ENCODE measurements around the gene ZNF23. TPM values are rescaled to one million over a fixed set of nuclear protein-coding genes. Genes with fewer than 3 reads are reported as not detected.

ZNF23 gene
- total and polyA plus RNA-seq, 10 of the 15 experiments (the other 5 are each of a cell fraction or from before 2014, with no cell fraction given) = 3.6 to 11.5 (median 8.7) TPM

- no peak for TF ChIP-seq SMAD1 (IDR thresholded peaks at IDR 0.05; ENCODE audit: low read depth, partially characterized antibody)
- TF ChIP-seq, protein P1, sequence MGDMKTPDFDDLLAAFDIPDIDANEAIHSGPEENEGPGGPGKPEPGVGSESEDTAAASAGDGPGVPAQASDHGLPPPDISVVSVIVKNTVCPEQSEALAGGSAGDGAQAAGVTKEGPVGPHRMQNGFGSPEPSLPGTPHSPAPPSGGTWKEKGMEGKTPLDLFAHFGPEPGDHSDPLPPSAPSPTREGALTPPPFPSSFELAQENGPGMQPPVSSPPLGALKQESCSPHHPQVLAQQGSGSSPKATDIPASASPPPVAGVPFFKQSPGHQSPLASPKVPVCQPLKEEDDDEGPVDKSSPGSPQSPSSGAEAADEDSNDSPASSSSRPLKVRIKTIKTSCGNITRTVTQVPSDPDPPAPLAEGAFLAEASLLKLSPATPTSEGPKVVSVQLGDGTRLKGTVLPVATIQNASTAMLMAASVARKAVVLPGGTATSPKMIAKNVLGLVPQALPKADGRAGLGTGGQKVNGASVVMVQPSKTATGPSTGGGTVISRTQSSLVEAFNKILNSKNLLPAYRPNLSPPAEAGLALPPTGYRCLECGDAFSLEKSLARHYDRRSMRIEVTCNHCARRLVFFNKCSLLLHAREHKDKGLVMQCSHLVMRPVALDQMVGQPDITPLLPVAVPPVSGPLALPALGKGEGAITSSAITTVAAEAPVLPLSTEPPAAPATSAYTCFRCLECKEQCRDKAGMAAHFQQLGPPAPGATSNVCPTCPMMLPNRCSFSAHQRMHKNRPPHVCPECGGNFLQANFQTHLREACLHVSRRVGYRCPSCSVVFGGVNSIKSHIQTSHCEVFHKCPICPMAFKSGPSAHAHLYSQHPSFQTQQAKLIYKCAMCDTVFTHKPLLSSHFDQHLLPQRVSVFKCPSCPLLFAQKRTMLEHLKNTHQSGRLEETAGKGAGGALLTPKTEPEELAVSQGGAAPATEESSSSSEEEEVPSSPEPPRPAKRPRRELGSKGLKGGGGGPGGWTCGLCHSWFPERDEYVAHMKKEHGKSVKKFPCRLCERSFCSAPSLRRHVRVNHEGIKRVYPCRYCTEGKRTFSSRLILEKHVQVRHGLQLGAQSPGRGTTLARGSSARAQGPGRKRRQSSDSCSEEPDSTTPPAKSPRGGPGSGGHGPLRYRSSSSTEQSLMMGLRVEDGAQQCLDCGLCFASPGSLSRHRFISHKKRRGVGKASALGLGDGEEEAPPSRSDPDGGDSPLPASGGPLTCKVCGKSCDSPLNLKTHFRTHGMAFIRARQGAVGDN (IDR thresholded peaks at IDR 0.05) = peak; percentile 33; the same call in 1 of the 2 replicates
- TF ChIP-seq CEBPB (IDR thresholded peaks at IDR 0.05; ENCODE audit: borderline replicate concordance in 1 of 2, low read depth in 2 of 2, low read length in 2 of 2) = no peak
- TF ChIP-seq SREBF2 (IDR thresholded peaks at IDR 0.05; ENCODE audit: low read length) = no peak
- peak; percentile 75 for TF ChIP-seq HCFC1 (IDR thresholded peaks at IDR 0.05; ENCODE audit: low read length)
- peak; percentile 88 for TF ChIP-seq MXI1 (IDR thresholded peaks at IDR 0.05; ENCODE audit: low read depth, low read length)
- TF ChIP-seq SUPT20H (IDR thresholded peaks at IDR 0.05; ENCODE audit: borderline replicate concordance, control insufficient read depth, low read depth, low read length) = no peak
- no peak for TF ChIP-seq SPI1 (IDR thresholded peaks at IDR 0.05; ENCODE audit: borderline replicate concordance, insufficient read depth, low read depth, low read length)
- TF ChIP-seq, protein P2, sequence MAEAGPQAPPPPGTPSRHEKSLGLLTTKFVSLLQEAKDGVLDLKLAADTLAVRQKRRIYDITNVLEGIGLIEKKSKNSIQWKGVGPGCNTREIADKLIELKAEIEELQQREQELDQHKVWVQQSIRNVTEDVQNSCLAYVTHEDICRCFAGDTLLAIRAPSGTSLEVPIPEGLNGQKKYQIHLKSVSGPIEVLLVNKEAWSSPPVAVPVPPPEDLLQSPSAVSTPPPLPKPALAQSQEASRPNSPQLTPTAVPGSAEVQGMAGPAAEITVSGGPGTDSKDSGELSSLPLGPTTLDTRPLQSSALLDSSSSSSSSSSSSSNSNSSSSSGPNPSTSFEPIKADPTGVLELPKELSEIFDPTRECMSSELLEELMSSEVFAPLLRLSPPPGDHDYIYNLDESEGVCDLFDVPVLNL (IDR thresholded peaks at IDR 0.05; ENCODE audit: low read depth, low read length) = no peak
- TF ChIP-seq, protein P3, sequence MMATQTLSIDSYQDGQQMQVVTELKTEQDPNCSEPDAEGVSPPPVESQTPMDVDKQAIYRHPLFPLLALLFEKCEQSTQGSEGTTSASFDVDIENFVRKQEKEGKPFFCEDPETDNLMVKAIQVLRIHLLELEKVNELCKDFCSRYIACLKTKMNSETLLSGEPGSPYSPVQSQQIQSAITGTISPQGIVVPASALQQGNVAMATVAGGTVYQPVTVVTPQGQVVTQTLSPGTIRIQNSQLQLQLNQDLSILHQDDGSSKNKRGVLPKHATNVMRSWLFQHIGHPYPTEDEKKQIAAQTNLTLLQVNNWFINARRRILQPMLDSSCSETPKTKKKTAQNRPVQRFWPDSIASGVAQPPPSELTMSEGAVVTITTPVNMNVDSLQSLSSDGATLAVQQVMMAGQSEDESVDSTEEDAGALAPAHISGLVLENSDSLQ (IDR thresholded peaks at IDR 0.05) = no peak
- TF ChIP-seq, protein P4, sequence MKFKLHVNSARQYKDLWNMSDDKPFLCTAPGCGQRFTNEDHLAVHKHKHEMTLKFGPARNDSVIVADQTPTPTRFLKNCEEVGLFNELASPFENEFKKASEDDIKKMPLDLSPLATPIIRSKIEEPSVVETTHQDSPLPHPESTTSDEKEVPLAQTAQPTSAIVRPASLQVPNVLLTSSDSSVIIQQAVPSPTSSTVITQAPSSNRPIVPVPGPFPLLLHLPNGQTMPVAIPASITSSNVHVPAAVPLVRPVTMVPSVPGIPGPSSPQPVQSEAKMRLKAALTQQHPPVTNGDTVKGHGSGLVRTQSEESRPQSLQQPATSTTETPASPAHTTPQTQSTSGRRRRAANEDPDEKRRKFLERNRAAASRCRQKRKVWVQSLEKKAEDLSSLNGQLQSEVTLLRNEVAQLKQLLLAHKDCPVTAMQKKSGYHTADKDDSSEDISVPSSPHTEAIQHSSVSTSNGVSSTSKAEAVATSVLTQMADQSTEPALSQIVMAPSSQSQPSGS (IDR thresholded peaks at IDR 0.05; ENCODE audit: low read length) = no peak
- TF ChIP-seq RUNX3 (IDR thresholded peaks at IDR 0.05; ENCODE audit: low read length) = peak; percentile 76
- 0 out of 2 replicates have a peak, but pooled peaks have one; percentile 51 for TF ChIP-seq GATAD2B (conservative IDR thresholded peaks at IDR 0.05; ENCODE audit: low read depth)
- TF ChIP-seq ZNF207 (IDR thresholded peaks at IDR 0.05; ENCODE audit: borderline replicate concordance) = peak; percentile 66; the same call in 1 of the 2 replicates
- TF ChIP-seq RFX5 (IDR thresholded peaks at IDR 0.05; ENCODE audit: low read depth, low read length) = 0 out of 2 replicates have a peak, but pooled peaks have one; percentile 10
- no peak for TF ChIP-seq NR2C2 (IDR thresholded peaks at IDR 0.05; ENCODE audit: borderline replicate concordance, control insufficient read depth, insufficient read length, low read depth)
- peak; percentile 92 for TF ChIP-seq IKZF1 (conservative IDR thresholded peaks at IDR 0.05)
- peak; percentile 99 for TF ChIP-seq POLR2A (IDR thresholded peaks at IDR 0.05; ENCODE audit: low read depth, low read length)
Measured at GRCh38 chr16:71461686-71462648, at the start of gene ZNF23 (continued).

All from GM12878 (cell line).